ENCODE measurements around the gene KIAA0232.
"Not testable (repeated sequence)": the region's sequence is repeated elsewhere in the genome, so short reads cannot be mapped to it uniquely, and the experiment has no call there.

Gene KIAA0232

DNA sequence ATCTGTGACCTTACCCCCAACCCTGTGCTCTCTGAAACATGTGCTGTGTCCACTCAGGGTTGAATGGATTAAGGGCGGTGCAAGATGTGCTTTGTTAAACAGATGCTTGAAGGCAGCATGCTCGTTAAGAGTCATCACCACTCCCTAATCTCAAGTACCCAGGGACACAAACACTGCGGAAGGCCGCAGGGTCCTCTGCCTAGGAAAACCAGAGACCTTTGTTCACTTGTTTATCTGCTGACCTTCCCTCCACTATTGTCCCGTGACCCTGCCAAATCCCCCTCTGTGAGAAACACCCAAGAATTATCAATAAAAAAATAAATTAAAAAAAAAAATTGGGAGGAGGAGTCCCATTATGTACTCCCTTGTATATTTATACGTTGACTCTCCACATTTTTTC lies 26.2 kb upstream of the KIAA0232 start:
- not testable (repeated sequence) for DNase-seq (ENCODE audit: low read depth)

GRCh38 chr4:6758728-6759127 lies 23.8 kb upstream of the KIAA0232 start:
- DNase-seq (ENCODE audit: low read depth): no peak

GRCh38 chr4:6760865-6761264 lies 21.7 kb upstream of the KIAA0232 start:
- no peak for DNase-seq (ENCODE audit: low read depth)

DNA sequence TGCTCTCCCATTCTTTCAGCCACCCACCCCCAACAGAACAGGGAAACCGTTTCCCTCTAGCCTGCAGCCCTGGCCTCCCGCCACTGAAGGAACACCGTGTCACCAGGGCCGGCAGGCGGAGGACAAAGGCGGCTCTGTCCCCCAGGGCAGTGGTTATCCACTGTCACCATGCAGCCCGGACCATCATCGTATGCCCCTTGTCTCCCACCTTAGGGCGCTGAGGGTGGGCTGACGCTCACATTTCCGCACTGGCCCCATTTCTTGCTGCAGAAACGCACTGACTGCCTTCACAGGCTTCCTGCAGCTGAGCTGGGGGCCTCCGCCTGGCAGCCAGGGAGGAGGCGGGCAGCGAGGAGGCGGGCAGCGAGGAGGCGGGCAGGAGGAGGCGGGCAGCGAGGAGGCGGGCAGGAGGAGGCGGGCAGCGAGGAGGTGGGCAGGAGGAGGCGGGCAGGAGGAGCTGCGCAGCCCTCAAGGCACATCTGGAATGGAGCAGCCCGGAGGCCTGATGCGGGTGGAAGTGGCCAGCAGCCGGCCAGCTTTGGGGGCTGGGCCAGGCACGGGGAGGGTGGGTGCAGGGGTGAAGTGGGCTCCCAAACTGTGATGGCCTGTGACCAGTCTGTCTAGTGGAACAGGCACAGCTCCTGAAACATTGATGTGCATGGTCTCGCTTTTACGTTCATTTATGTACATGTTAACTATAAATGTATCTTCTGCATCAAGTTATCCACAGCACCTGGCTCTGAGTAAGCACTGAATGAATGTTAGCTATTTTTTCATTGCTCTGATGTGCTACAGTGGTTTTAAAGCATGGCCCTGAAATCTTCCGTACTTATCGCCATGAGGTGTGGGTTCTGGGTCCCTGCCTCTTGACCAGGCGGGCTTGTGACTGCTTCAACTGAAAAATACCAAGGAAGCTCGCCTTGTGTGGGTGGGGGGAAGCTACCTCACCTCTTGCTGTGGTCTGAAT lies 20.6 kb upstream of the KIAA0232 start:
- DNase-seq (ENCODE audit: low read depth): no peak

DNA sequence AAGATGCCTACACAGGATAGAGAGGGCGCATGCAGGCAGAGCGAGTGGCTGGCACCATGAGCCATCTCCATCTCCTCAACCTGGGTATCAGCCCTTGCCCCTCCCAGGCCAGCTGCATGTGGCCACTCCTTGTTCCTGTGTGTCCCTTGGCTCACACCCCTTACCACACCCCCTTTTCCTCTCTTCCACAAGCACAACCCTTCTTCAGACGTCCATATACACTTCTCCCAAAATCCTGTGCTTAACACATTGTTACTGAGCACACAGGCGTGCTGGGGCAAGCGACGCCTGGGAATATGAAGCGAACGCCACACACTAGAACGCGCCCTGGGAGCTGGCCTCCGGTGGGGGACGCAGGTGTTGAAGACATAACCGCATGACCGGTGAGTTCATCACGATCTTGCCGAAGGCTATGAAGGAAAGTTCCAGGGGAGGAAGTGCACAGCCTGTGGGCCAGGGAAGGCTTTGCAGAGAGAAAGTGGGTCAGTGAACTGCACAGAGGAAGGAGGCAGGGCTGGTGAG lies 19.1 kb upstream of the KIAA0232 start:
- DNase-seq (ENCODE audit: low read depth): no peak

DNA sequence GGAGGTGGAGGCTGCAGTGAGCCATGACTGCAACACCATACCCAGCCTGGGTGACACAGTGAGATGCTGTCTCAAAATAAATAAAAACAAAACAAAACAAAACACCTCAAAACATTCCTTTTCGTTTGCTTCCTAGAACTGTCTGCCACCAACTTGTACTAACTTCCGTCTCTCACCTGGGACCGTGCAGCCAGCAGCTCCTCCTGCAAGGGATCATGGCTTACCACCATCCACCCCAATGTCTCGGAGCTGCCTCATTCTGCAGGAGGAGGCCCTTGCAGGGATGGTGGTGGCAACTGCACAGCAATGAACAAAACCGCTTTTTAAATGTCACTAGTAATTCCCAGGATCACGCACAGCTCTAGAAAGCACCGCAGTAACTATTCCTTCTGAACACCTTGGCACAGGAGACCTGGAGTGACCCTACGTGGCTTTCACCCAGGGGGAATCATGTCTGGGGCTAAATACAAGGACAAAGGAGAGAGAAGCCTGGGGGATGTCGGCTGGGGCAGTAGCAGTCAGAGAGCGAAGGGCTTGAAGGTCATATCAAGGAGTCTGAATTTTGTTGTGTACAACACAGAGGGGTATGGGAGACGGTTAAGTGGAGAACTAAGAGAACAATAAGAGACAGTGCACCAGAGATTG lies 17.4 kb upstream of the KIAA0232 start:
- no peak for DNase-seq (ENCODE audit: low read depth)

DNA sequence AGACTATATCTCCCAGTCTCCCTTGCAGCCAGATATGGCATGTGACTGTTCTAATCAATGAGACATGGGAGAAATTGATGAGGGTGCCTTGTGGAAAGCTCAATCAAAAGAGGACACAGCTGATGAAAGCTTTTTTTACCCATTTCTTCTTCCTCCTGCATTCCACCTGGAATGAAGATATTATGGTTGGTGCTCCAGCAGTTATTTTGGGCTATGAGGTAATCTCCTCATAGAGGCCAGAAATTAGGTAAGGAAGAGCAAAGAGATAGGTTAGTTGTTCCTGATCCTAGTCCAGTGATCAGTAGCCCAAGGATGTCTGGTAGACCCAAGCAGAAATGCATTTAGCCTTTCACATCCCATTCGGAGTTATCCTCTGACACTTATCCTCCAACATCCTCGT lies 16.8 kb upstream of the KIAA0232 start:
- DNase-seq (ENCODE audit: low read depth): no peak

- DNase-seq (ENCODE audit: low read depth): no peak
Measured at GRCh38 chr4:6767386-6767747, 15.2 kb upstream of the KIAA0232 start.

DNA sequence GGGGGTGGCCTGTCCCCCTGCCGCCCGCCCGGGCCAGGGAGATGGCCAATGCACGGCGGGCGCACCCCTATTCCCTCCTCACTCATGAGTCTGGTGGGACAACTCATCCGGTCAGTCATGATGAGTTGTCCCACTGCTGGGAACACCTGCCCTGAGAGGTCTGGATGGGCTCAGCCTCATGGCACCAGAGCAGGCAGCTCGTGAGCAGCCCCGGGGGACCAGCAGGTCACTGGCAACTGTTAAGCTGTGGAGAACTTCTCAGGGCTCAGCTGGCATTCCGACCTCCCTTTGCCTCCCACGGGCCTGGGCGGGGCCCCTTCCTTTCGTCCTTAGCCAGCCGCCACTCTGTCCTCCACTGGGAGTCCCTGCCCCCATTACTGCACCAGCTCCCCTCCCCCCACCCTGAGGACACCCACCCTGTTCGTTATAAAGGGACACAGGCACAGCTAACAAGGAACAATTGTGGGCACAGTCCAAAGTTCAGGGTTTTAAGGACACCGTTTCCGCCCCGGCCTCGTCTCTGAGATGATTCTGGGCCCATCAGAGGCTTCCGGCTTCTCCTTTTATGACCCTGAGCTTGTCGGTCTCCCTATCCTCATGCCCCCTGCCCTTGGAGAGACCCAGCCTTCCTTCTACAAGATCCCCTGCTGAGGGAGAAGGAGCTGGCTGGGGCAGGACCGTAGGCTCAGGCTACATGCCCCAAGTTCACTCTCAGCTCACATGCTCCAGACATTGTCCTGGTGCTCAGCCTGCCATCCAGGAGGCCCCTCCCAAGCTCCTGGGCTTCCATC lies 14.6 kb upstream of the KIAA0232 start:
- no peak for DNase-seq (ENCODE audit: low read depth)

DNA sequence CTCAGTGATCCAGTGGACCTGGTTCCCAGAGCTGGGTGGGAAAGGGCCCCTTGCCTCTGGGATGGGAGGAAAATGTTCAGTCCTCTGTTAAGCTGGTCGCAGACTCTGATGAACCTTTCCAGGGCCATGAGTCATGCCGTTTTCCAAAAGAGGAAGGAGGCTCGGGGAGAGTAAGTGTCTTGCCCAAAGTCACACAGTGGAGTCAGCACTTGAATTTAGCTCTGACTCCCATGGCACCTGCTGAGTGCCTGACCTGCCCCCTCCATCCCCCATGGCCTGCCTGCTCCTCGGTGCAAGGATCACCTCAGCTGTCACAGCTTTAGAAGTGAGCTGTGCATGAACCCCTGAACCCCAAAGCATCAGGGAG lies 14.0 kb upstream of the KIAA0232 start:
- DNase-seq (ENCODE audit: low read depth): no peak

DNA sequence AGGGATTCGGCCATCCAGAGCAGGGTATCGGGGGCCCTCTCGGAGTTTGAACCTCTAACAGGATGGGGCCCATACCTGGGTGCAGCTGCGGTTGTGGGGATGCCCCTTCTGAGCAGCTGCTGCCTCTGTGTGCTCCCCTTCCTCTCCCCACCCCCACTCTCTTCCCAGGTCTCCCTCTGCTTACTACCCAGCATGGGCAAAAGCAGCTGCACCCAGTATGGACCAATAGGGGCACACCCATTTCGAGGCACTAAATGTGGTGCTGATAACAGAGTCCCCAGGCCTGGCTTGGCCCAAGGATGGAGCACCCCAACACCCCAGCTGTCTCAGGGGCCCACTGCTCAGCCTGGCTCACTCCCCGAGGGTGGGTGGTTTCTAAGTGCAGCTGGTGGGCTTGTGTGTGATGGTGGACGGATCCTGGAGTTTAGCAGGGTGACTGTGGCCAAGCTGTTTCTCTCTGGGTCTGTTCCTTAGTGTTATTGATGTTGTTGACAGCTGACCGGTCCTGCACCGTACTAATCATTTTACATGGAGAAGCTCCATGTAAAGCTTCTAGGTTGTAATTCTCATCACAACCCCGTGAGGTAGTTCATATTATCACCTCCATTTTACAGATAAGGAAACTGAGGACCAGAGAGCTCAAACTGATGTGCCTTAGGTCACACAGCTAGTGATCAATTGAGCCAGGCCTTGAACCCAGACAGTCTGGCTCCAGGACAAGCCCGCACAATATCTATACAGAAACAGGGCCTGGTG lies 13.1 kb upstream of the KIAA0232 start:
- no peak for DNase-seq (ENCODE audit: low read depth)

DNA sequence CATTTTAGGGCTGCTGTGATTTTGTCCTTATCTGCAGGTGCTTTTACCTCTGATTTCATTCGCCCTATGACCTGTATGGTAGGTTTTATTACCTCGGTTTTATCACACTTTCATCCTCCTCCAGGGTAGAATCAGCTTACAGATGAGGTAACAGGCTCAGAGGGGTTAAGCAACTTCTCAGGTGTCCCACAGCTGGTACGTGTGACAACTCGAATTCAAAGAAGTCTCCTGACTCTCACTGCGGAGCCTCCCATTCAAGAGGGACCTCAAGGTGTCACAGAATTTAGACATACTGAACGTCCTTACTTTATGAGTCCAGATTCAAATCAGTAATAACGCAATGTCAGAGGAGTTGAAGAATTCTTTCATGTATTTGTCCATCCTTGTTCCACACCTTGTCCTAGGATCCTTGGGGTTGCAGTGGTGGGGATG lies 12.5 kb upstream of the KIAA0232 start:
- DNase-seq (ENCODE audit: low read depth): no peak

GRCh38 chr4:6770581-6771228 lies 11.8 kb upstream of the KIAA0232 start:
- DNase-seq (ENCODE audit: low read depth): no peak

DNA sequence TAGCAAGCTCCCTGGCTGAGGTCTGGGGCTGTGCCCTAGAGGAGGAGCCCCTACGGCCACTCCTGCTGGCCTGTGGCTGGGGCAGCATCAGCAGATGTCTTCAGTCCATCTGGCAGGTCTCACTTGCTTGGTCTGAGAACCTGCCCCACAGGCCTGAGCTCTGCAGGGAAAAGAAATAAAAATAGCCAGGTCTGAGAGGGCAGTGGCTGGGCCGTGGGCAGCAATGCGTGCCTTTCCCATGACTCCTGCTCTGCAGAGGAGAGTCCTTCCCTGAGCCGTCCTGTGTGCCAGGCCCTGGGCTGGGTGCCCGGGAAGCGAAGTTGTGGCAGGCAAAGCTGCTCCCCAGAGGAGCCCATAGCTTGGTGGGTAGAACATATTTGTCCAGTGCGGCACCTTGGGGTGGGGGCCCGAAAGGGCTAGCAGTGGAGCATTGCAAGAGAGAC lies 11.3 kb upstream of the KIAA0232 start:
- DNase-seq (ENCODE audit: low read depth): peak; percentile 29

- DNase-seq (ENCODE audit: low read depth): no peak
Measured at GRCh38 chr4:6772223-6772928, 10.2 kb upstream of the KIAA0232 start.

DNA sequence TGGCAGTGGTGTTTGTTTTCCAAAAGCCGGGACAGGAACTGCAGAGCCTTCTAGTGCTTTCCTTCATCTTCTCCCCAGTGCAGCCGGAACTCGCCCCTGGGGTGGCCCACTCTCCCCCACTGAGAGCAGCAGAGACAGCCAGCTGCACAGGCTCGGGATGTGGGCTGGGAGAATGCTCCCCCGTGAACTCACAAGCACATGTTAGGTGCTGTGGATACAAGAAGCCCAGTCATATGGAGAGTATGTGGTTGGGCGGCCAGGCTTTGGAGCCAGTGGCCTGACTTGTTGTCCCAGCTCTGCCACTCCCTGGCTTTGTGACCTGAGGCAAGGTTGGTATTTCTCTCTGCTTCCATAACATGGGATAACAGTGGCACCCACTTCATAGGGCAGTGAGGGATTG lies 9.4 kb upstream of the KIAA0232 start:
- no peak for DNase-seq (ENCODE audit: low read depth)

GRCh38 chr4:6773616-6774540 lies 8.6 kb upstream of the KIAA0232 start:
- no peak for DNase-seq (ENCODE audit: low read depth)

- no peak for DNase-seq (ENCODE audit: low read depth)
Measured at GRCh38 chr4:6775746-6776145, 6.8 kb upstream of the KIAA0232 start.

- no peak for DNase-seq (ENCODE audit: low read depth)
Measured at GRCh38 chr4:6776920-6777635, 5.4 kb upstream of the KIAA0232 start.

Measured in GM04504 (cell line).